ENCODE measurements around the gene HIVEP3. TPM values are rescaled to one million over a fixed set of nuclear protein-coding genes. Genes with fewer than 3 reads are reported as not detected.

The HIVEP3 gene
- total RNA-seq, 1 experiment from 2014 or later = 0.17 TPM

DNA sequence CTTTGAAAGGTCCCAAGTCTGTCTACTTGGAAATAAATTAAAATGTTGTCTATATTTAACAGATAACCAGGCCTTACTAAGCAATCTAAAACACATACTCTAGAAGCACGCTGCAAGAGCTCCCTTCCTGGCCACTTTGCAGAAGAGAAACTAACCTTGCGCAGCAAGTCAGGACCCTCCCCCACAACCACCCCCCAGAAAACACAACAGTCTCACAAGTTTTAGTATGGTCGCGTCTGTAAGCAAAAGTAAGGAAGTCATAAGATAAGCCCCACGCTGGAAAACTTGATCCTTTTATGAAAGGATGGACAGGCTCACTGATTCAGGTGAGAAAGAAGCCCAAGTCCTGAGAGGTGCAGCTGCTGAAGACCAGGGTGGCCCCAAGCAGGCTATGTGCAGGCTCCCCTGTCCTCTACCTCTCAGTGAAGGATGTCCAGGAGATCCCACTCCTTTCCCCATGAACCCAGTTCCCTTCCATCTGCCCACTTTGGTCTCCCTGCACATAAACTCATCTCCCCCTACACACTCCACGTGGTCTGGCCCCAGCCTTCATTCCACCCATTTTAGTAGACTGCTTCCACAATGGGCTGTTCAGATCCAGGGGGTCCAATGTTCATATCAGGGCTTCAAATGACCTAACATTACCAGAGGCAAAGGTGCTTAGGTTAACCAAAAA, 23.8 kb downstream of the HIVEP3 start:
- DNase-seq (ENCODE audit: extremely low read depth, low read depth) = no peak

DNA sequence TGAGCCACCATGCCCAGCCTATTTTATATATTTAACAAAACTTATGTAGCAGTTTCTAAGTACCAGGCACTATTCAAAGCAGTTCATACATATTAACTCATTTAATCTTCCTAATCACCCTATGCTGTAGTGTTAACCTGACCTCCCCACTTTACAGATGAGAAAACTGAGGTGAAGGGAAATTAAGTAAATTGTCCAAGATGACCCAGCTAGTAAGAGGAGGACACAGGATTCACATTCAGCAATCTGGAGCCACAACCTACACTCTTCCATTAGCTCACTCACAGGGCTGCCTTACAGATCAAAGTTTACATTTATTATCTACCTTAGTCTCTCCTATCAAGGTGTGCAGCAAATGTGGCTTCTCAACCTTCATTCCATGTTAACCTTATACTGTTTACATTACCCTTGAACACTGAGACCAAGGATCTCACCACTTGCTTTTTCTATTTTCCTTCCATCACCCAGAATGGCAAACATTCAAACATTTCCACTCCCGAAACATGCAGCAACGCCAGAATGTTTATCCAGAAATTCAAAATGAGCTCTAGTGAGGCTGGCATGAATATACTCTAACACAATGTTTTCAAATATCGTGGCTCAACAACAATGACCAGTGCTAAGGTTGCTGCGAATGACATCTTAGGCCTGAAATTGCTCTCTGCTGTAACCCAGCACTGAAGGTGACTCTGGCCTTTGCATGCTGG, 24.5 kb downstream of the HIVEP3 start:
- DNase-seq (ENCODE audit: extremely low read depth, low read depth) = no peak

DNA sequence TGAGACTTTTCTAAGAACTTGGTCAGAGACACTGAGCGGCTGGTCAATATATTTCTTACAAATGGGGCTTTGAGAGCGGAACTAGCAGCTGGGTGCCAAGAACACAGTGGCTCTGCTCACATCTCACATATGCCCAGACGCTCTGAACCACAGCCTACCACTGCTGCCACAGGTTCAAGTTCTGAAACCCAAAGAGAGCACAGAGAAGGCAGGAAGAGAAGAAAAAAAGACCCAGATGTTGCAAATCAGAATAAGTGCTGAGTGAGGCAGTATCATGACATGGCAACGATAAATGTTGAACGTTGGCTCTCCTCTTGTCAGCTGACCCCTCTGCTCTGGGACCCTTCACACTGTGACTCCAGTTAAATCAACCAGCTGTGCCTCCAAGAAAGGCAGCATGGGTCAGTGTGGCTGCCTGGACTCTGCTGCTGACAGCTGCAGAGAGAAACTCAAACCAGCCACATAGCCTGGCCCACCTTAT, 26.4 kb downstream of the HIVEP3 start:
- no peak for DNase-seq (ENCODE audit: extremely low read depth, low read depth)

DNA sequence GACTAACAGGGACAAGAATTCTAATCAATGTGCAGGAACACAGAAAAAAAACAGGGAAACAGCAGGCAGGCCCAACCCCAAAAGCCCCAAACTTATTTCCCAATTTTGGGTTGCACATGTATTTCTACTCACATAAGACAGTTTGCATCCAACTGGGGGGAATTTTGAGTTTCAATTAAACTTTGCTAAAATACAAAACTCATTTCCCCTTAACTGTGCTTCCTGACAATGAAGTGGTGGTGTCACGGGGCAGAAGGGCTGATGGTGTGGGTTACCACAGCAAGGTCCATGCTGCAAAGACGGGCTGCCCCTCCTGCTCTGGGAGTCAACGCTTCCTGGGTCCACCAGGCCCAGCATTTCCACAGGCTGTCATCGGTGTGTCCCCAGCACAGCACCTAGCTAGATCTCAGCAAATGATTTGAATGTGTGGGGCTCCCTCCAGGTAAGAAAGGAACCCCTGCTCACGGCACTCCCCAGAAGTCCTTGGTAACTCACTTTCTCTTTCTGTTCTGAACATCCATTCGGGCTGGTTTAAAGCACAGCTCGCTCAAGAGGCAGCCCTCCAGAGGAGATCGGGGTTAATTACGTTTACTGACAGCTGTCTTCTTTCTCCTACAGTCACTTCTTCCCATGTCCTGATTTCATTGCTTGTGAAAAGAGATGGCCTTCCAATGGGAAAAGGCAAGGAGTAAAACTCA, 27.4 kb downstream of the HIVEP3 start:
- no peak for DNase-seq (ENCODE audit: extremely low read depth, low read depth)

DNA sequence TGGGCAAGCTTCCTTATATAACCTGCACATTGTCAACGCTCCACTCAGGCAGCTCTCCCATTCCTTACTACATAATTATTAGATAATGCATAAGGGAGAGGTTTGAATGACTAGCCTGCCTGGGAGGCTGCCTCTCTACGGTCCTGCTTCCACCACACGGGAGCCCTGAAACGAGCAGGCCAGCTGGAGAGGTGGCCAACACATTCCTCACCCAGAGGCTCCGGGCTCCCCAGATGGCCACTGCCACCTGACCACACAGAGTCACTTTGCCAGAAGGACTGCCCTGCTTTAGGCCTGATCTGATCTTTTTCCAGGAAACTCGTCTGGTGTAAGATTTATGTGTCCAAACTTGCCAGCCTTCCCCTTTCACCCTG, 27.9 kb downstream of the HIVEP3 start:
- DNase-seq (ENCODE audit: extremely low read depth, low read depth) = no peak

DNA sequence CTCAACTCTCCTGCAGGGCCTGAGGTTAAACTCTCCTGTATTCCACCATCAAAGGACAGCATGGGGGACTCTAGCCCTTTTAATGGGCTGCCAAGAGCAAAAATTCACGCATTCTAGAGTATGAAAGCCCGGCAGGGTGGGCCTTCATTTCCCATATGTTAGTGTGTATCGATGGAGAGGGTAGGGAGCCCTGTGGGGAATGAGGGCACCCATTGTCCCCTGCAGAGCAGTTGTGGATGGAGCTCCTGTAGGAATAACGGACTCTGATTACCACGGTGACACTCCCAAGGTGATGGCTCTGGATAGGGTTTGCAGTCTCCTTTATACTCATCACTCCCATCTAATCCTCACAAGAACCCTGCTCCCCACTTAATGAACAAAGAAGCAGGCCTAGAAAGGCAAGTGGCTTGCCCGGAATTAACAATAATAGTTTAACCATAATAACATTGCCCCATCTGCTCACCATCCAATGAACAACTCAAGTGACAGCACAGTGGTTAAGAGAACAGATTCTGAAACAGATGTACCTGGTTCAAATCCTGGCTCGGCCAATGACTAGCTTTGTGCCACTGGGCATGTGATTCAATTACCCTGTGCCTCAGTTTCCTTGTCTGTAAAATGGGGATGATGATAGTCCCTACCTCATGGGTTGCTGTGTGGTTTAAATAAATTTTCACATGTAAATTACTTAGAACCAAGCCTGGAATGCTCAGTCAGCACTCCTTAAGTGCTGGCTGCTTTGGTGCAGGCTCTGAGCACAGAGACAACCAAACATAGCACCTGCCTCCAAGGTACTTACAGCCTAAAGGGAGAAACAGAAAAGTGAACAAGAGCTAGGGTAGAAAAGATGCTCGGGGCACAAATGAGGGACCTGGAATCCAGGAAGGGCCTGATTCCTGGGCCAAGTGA, 29.0 kb downstream of the HIVEP3 start:
- DNase-seq (ENCODE audit: extremely low read depth, low read depth) = no peak

DNA sequence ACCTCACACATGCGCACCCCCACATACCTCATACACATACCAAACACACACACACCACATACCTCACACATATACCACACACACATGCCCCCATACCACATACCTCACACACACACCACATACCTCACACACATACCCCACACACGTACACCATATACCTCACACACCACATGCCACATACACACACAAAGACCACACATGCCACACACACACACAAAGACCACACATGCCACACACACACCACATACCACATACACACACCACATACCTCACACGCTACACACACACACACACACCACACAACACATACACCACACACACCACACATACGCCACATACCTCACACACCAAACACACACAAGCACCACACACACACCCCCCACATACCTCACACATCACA, 30.0 kb downstream of the HIVEP3 start:
- no peak for DNase-seq (ENCODE audit: extremely low read depth, low read depth)

DNA sequence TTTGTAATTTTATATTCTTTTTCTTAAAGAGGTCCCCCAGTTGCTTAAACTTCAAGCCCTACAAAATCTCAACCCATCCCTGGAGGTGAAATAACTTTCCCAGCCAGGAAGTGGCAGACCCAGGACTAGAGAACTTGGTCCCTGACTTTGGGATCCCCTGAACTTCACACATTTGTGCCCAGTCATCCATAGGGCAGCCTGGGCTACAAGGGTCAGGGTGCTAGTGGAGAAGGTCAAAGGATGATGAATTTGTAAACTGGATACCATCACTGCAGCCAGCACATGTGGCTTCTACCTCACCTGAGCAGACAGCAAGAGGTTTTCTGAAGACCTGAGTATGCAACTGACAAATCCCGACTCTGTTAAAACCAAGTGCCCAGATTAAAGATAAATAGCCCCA, 31.4 kb downstream of the HIVEP3 start:
- no peak for DNase-seq (ENCODE audit: extremely low read depth, low read depth)

DNA sequence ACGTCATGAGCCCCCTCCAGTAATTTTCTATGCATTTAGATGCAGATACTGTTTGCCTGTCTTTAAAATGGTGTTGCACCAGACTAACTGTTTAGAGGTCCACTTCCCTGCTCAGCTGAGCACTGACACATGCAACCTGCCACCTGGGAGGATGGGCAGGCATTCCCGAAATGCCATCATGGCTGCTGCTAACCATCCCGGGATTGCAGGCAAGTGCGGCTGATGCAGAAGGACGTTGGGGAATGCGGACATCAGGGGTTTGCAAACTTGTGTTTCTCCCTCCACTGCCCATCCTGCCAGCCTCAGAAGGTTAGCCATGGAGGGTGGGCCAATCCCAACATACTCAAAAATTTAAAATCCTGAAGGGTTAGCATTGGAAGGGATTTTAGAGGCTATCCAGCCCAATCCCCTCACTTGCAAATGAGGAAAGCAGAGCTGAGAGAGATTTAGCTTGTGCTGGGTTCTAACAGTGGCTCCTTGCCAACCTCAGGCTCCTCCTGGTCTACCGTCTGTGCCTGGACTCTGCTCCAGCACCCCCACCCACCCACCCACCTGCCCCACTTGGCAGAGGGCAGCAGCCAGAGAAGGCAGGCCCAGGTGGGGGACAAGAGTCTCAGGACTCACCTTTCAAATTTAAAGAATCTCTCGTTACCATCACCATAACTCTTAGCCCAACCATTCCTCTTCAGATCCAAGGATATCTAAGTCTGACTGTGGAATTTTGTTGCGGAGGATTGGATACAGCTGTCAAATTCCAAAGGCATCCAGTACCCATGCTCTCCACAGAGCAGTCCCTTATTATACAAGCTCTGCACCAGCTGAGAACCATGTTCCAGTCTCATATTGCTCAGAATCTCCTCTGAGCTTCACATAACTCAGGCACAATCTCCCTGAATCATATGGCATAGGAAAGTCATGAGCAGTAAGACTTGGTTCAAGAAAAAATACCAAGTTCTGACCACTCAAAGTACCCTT, 34.2 kb downstream of the HIVEP3 start:
- no peak for DNase-seq (ENCODE audit: extremely low read depth, low read depth)

DNA sequence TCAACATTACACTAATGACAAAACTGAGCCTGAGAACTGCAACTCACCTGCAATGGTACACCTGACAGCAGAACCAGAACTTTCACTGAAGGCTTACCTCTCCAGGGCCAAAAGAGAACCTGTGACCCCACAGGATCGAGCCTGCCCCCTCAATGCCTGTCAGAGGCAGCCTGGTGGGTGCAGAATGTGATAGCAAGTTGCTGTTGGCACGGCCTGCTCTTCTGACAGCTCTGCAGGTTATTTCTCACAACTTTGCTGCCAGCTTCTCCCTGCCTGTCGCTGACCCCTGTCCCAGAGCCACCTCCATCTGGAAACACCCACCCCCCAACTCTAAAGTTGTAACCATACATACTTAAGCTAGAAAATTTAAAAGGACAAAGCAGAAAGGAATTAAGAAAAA, 35.2 kb downstream of the HIVEP3 start:
- no peak for DNase-seq (ENCODE audit: extremely low read depth, low read depth)

DNA sequence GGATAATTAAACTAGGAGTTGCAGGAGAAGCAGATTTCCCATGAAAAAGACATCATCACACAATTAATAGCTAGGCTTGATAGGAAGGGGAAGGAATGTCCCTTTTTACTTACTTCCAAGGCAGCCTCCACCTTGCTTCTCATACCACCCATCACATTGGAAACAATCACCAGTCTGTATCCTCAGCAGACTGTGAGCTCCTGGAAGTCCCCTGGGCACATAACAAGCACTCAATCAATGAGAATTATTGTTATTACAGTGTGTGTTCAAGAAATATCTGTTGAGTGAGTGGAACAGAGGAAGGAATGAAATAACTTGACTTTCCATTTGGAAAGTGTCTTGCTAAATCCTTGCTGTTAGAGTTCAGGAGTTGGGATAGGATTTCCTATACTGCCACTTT, 36.2 kb downstream of the HIVEP3 start:
- DNase-seq (ENCODE audit: extremely low read depth, low read depth) = no peak

DNA sequence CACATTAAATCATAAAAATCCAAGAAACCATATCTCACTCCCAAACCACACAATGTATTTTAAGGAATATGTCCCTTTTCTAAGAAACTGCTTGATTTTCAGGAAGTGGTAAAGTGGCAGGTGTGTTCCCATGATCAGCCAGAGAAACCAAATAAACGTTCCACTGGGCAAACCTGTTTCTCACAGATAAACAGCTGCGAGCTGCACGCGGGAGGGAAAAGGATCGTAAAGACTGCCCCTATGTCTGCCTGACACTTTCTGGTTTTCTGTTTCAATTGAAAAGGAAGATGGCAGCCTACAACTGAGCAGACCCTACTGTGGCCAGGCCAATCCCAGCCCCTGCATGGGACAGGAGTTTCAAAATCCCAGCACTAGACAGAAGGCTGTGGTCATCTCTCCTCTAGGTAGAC, 36.6 kb downstream of the HIVEP3 start:
- no peak for DNase-seq (ENCODE audit: extremely low read depth, low read depth)

DNA sequence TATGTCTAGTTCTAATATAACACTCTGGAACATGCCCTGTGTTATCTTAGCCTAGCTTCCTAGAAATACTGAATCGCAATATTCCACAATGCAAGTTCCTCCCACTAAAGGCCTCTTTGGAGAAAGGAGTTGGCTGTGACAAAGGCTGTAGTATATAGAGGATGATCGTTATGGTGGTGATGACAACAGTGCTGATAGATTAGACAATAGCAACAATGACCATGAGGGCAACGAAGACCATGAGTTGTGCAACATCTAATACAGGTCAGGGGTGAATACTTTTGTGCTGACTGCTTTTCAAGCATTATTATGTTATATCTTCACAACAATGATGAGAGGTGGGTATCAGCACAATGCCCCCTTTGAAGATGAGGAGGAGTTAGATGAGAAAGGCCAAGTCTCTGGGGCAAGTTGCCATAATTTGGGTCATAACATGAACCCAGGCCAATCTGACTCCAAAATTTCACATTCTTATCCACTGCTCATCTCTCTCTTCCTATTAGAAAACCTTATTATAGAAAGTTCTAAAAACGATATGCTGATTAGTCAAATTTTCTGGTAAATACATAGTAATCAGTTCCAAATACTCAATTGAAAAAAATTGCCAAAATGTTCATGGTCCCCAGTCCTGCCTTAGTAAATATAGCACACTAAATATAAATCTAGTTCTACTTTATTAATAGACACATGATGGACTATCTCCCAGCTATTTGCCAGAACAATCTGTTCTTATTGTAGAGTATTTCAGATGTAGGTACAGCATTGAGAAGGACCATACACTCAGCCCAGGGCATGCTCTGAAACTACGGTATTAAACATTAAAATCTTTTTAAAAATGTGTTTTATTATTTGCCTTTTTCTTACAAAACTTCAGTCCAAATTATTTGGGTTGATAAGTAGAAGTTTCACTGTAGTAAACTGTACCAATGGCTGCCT, 37.5 kb downstream of the HIVEP3 start:
- DNase-seq (ENCODE audit: extremely low read depth, low read depth) = no peak

DNA sequence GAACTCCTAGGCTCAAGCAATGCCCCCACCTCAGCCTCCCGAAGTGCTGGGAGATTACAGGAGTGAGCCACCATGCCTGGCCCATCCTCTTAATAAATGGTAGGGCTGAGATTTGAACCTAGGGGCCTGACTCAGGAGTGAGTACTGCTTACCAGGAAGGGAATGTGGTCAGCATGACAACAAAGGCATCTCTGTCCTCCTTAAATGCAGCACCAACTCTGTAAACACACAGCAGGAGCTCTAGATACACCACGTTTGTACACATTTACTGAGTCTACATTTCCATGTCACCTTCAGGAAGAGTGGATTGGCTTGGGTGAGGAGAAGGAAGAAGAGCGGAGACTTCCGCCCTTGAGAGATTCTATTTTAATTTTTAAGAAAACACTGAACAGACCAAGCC, 38.5 kb downstream of the HIVEP3 start:
- DNase-seq (ENCODE audit: extremely low read depth, low read depth) = no peak

DNA sequence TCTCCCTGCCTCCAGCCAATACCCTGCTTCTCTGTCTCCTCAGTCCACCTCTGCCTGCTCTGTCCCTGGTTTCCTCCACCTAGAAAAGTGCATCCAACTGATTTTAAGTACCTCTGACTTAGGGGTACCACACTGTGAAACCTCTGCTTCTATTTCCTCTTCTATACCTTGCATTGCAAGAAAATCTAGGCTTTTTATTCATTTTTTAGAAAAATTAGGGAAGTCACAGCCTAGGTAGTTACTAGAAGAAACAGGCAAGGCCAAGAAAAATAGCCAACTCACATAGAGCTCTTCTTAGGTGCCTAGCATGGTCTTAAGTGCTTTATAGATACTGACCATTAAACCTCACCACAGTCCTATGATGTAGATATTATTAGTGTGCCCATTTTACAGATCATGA, 39.1 kb downstream of the HIVEP3 start:
- DNase-seq (ENCODE audit: extremely low read depth, low read depth) = no peak

DNA sequence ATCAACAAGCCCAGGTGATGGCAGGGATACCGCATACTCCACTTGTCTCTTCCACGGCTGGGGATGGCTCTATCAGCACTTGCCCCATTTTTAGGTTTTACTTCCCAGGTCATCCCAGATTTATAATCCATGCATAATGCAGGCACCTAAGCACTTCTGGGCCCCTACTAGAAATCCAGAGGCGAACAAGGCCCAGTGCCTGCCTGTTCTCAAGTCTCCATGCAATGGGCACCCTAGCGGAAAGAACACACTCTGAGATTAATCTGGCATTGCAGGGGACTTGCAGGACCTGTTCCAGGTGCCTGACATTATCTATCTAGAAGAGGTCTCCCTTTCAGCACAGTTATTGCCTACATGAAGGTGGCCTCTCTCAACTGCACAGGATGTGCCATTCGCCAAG, 39.8 kb downstream of the HIVEP3 start:
- no peak for DNase-seq (ENCODE audit: extremely low read depth, low read depth)

DNA sequence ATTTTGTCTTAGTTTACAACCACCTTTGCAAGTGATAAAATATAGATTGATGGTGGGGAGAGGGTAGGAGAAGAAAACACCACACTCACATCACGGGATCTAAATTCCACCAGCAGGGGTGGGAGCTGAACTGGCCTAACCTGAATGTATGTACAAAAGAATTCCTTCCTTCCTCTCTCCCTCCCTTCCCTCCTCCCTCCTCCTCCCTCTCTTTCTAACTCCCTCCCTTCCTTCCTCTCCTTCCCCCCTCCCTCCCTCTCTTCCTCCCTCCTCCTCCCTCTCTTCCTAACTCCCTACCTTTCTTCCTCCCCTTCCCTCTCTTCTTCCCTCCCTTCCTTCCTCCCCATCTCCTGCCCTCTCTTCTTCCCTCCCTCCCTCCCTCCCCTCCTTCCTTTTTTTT, 40.2 kb downstream of the HIVEP3 start:
- DNase-seq (ENCODE audit: extremely low read depth, low read depth) = no peak

DNA sequence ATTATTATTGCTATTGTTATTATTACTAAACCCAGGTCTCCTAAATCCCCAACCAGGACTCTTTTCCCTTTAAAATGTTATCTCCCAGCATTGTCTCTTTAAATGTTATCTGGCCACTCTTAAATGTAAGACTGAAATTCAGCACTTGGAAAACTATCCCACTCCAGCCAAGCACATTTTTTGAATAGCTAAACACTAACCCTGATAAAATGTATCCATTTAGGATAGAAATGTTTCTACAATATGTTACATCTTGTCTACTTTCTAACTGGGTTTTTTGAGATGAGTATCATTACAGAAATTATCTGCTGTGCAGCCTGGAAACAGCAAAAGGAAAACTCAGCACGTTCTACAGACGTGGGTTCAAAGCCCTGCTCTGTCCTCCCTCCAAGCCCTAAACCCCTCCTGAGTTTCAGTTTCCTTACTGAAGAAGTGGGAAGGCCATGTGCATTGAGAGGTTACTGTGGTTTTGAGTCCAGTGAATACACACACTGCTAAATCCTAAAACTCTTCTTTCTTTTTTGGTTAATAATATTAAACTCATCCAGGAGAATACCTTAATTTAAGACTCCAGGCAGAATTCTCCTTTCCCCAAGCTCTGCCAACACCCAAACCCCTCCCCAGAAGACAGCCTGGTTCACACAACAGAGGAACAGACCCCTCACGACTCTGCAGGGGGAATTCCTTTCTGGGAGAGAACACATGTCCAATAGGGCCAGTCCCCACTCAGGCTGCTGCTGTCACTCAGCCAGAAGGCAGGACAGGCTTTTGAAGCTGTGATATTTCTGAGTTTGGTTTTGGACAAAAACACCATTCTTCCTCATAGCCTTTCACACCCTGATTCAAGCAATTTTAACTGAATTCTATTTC, 41.9 kb downstream of the HIVEP3 start:
- no peak for DNase-seq (ENCODE audit: extremely low read depth, low read depth)

All from NCI-H460 (cell line).